K562 (cell line): Measurements from ENCODE around the gene PPP6R1. TPM values are rescaled to one million over a fixed set of nuclear protein-coding genes. Genes with fewer than 3 reads are reported as not detected.

Source experiments
- ATAC-seq: fragments of 200-7000 bp; cut with Tn5 transposase; 3 replicates; pipeline ENCODE4 v1.9.1; 2020; ENCODE audit warnings: moderate library complexity
- BruUV-seq: library from RNA; stranded (reverse); fragments of 400-500 nt; replicated peaks from 2 replicates; lab custom pipeline; 2021; lab: Mats Ljungman, UMichigan
- CTCF ChIA-PET: fragments of 300-600 bp; formaldehyde crosslinking; extraction: SDS; loops from one replicate; lab custom pipeline; 2021; ENCODE audit warnings: low intra/inter-chr PET ratio; lab: Yijun Ruan, JAX
- POLR2A ChIA-PET: fragments of 300-600, 350-650 bp; sonication (Branson Sonifier 250); formaldehyde crosslinking; extraction: SDS; loops from one replicate; lab custom pipeline; 2021; ENCODE audit warnings: antibody characterized with exemption, inconsistent platforms; lab: Yijun Ruan, JAX
- DNase-seq, 4 experiments: peaks; one replicate each; pipeline versions ENCODE4 v3.0.0 to v3.0.0-alpha.2; 2011 to 2018; ENCODE audit warnings: low spot score in 3 of 4, mixed read lengths in 3 of 4; ENCODE audit errors: extremely low read depth in 1 of 4
- FAIRE-seq: peaks from 2 replicates; lab custom pipeline; 2011; peaks lifted over from hg19 to GRCh38; lab: Jason Lieb, UNC
- H2AFZ ChIP-seq: 2 replicates; pipeline ENCODE4 v1.6.0; 2011; ENCODE audit warnings: low read depth, low read length, control low read depth, inconsistent platforms
- H3K27ac ChIP-seq: fragments of 200-600 bp; 3 replicates; pipeline ENCODE4 v1.8.0; 2011; ENCODE audit warnings: low read depth, mild to moderate bottlenecking, control low read depth, inconsistent platforms, low read length, moderate library complexity, mixed read lengths; ENCODE audit errors: extremely low read depth
- H3K27me3 ChIP-seq, 2 experiments: fragments of 300-600 bp in 1 of 2; 2 replicates in 1 of 2; 3 replicates in 1 of 2; pipeline versions ENCODE4 v1.6.0 to v1.8.0; 2011; ENCODE audit warnings: inconsistent platforms in 2 of 2, low read length in 2 of 2, mild to moderate bottlenecking in 1 of 2, mixed read lengths in 1 of 2, moderate library complexity in 1 of 2; ENCODE audit not compliant: control insufficient read depth in 2 of 2, insufficient read depth in 2 of 2
- H3K36me3 ChIP-seq: fragments of 300-600 bp; 3 replicates; pipeline ENCODE4 v1.8.0; 2011; ENCODE audit warnings: mild to moderate bottlenecking, low read length, inconsistent platforms; ENCODE audit not compliant: control insufficient read depth, insufficient read depth
- H3K4me1 ChIP-seq, 2 experiments: fragments of 200-600 bp in 1 of 2; replicated peaks in 1 of 2; 2 replicates in 1 of 2; 3 replicates in 1 of 2; pipeline versions ENCODE4 v1.5.1 to v1.8.0; 2011; ENCODE audit warnings: inconsistent platforms in 2 of 2, low read length in 2 of 2, mild to moderate bottlenecking in 1 of 2, mixed read lengths in 1 of 2, moderate library complexity in 1 of 2; ENCODE audit not compliant: control insufficient read depth in 2 of 2, insufficient read depth in 2 of 2
- H3K4me2 ChIP-seq: 2 replicates; pipeline ENCODE4 v1.6.1; 2011; ENCODE audit warnings: low read length, control low read depth, inconsistent platforms, mixed read lengths; ENCODE audit not compliant: insufficient read depth
- H3K4me3 ChIP-seq: fragments of 200-600 bp; sonication (generic), shearing (Covaris generic); 2 replicates; pipeline ENCODE4 v1.5.1; 2016; ENCODE audit warnings: control low read depth, inconsistent platforms
- H3K79me2 ChIP-seq: fragments of 200-600 bp; 3 replicates; pipeline ENCODE4 v1.8.0; 2011; ENCODE audit warnings: low read length, inconsistent platforms; ENCODE audit not compliant: control insufficient read depth, insufficient read depth
- H3K9ac ChIP-seq, 2 experiments: 2 replicates each; pipeline versions ENCODE4 v1.6.0 to v1.6.1; 2011; ENCODE audit warnings: low read depth in 2 of 2, low read length in 2 of 2, control low read depth in 1 of 2, inconsistent platforms in 1 of 2, mild to moderate bottlenecking in 1 of 2, mixed read lengths in 1 of 2; ENCODE audit not compliant: insufficient read depth in 1 of 2
- H3K9me1 ChIP-seq: one replicate; pipeline ENCODE4 v1.6.0; 2011; ENCODE audit warnings: inconsistent platforms, mild to moderate bottlenecking, low read length, moderate library complexity; ENCODE audit not compliant: control insufficient read depth, insufficient read depth
- H3K9me3 ChIP-seq: replicated peaks from 2 replicates; pipeline ENCODE4 v1.5.1; 2011; ENCODE audit warnings: low read depth, low read length, inconsistent platforms; ENCODE audit not compliant: control insufficient read depth, insufficient read depth
- H4K20me1 ChIP-seq: replicated peaks from 2 replicates; pipeline ENCODE4 v1.6.1; 2011; ENCODE audit warnings: low read length, inconsistent platforms, mixed read lengths; ENCODE audit not compliant: control insufficient read depth, insufficient read depth
- FOXO4 ChIP-seq: fragments of 450-650 bp; formaldehyde crosslinking; IDR thresholded peaks from 2 replicates; pipeline ENCODE4 v1.4.0; 2020; ENCODE audit warnings: mild to moderate bottlenecking, moderate library complexity
- HMG20B ChIP-seq: fragments of 250-450 bp; sonication (Bioruptor Pico); IDR thresholded peaks from 2 replicates; pipeline ENCODE4 v1.5.0; 2021; ENCODE audit warnings: mild to moderate bottlenecking
- IFI16 ChIP-seq: fragments of 250-450 bp; sonication (Bioruptor Pico); IDR thresholded peaks from 2 replicates; pipeline ENCODE4 v2.1.2; 2022; ENCODE audit warnings: mild to moderate bottlenecking, inconsistent platforms
- KDM1A ChIP-seq, 2 experiments: fragments of 450-650 bp; IDR thresholded peaks; 2 replicates each; pipeline ENCODE4 v1.6.1; 2016; ENCODE audit warnings: mild to moderate bottlenecking in 2 of 2
- ZNF561 ChIP-seq: fragments of 450-650 bp; formaldehyde crosslinking; conservative IDR thresholded peaks from 2 replicates; pipeline ENCODE4 v1.4.0; 2020; ENCODE audit warnings: mild to moderate bottlenecking, moderate library complexity
- WGBS: fragments of 100-300 bp; shearing (Covaris generic); methylation state at CpG from one replicate; pipeline ENCODE4 v1.1.6; 2016; ENCODE audit warnings: low coverage, mixed read lengths; ENCODE audit not compliant: insufficient coverage; ENCODE audit errors: missing lambda C conversion rate; 5-methylcytosine and 5-hydroxymethylcytosine counted together
- in situ Hi-C: fragments of 300-500 bp; cut with MboI; formaldehyde crosslinking; loops from 4 replicates; pipeline ENCODE4 v1.15.0; 2018; ENCODE audit warnings: inconsistent platforms, mixed read lengths
- intact Hi-C: fragments of 100-400 bp; cut with micrococcal nuclease; formaldehyde crosslinking; loops from 2 replicates; pipeline ENCODE4 v1.14.2; 2022
- polyA plus RNA-seq, 8 experiments: library from polyadenylated mRNA; depleted of rRNA in 4 of 8; stranded (reverse) in 5 of 8; unstranded in 3 of 8; fragments of >200 nt; fragmentation: Nextera tagmentation in 2 of 8; fragmentation: Illumina TruSeq in 1 of 8; extraction: Ambion mirVana in 2 of 8; extraction: Trizol in 1 of 8; gene quantifications; 2 replicates each; pipeline versions ENCODE4 v1.2.1 to v1.2.3, GENCODE V29; 2011 to 2014; ENCODE audit warnings: inconsistent platforms in 1 of 8, missing spikeins in 1 of 8
- total RNA-seq, 7 experiments: library from RNA; depleted of rRNA in 6 of 7; stranded (reverse); fragments of >200 nt in 6 of 7; fragmentation: Illumina TruSeq in 2 of 7; extraction: Trizol in 2 of 7; gene quantifications; 2 replicates each; pipeline versions ENCODE4 v1.2.1 to v1.2.3, GENCODE V29; 2011 to 2021; ENCODE audit warnings: low replicate concordance in 1 of 7

Gene PPP6R1
- total and polyA plus RNA-seq, 9 of the 15 experiments (the other 6 are each of a cell fraction or from before 2014, with no cell fraction given) = 0.48 to 135 (median 37.2) TPM

GRCh38 chr19:55265173-55265572, 6.4 kb upstream of the PPP6R1 start:
- H3K27me3 ChIP-seq = no peaks in the 10 kb centered on the region
- 83% methylated on average over 14 of the region's 16 CpGs for WGBS

More at GRCh38 chr19:55265173-55265572, 6.4 kb upstream of the PPP6R1 start:
- ChIA-PET CTCF (no interaction called here), POLR2A (no interaction called here)
- Histone ChIP-seq H2AFZ (no peak overlapping the region), H3K79me2 (0 out of 3 replicates have a peak, but pooled peaks cover 4% of the 10 kb centered on the region), H3K9ac (no peak overlapping the region), H3K4me2 (no peak overlapping the region), H3K27ac (no peak overlapping the region), H3K9me1 (no peaks in the 10 kb centered on the region), H3K4me3 (no peak overlapping the region), H4K20me1 (no peaks in the 10 kb centered on the region), H3K36me3 (peaks cover 12% of the 10 kb centered on the region; the same call in 2 of the 3 replicates), H3K4me1 (peaks cover 8 to 25% of the 10 kb centered on the region in 2 experiments; a peak in 4 of 5 replicates), H3K9me3 (peaks cover 3% of the 10 kb centered on the region; the same call in 1 of the 2 replicates)
- in situ Hi-C loops = no loop called here
- ATAC-seq (no peak), DNase-seq (no peak), FAIRE-seq (no peak)
- intact Hi-C loops = no loop called here
- BruUV-seq = no TSS peak
- no peak for TF ChIP-seq FOXO4
- no peak for TF ChIP-seq IFI16 (CRISPR knock-in tag)
- no peak for TF ChIP-seq HMG20B (CRISPR knock-in tag)
- no peak for TF ChIP-seq KDM1A (IDR thresholded peaks at IDR 0.05)
- TF ChIP-seq ZNF561 (CRISPR knock-in tag) = no peak
